Panc1 (cell line): Measurements from ENCODE around the gene SIK3. TPM values are rescaled to one million over a fixed set of nuclear protein-coding genes. Genes with fewer than 3 reads are reported as not detected.

Source experiments
- ATAC-seq: fragments of 200-7000 bp; cut with Tn5 transposase; 2 replicates; pipeline ENCODE4 v1.9.1; 2020; ENCODE audit warnings: mild to moderate bottlenecking, moderate library complexity
- BruUV-seq: library from RNA; stranded (reverse); fragments of 400-500 nt; replicated peaks from 2 replicates; lab custom pipeline; 2021; lab: Mats Ljungman, UMichigan
- CTCF ChIA-PET: fragments of 300-600 bp; sonication (Branson Sonifier 250); formaldehyde crosslinking; loops from one replicate; lab custom pipeline; 2022; ENCODE audit warnings: antibody characterized with exemption; lab: Charles Lee
- POLR2A ChIA-PET: fragments of 300-600 bp; sonication (Branson Sonifier 250); formaldehyde crosslinking; loops from one replicate; lab custom pipeline; 2022; ENCODE audit warnings: antibody characterized with exemption; lab: Charles Lee
- DNase-seq: peaks from one replicate; pipeline ENCODE4 v3.0.0-alpha.2; 2010; ENCODE audit warnings: low read depth, low spot score
- H3K27ac ChIP-seq: 2 replicates; pipeline ENCODE4 v1.5.1; 2011; ENCODE audit warnings: mild to moderate bottlenecking, low read length, inconsistent platforms
- H3K27me3 ChIP-seq: fragments of 200-500 bp; sonication (Bioruptor generic); 2 replicates; pipeline ENCODE4 v1.6.0; 2014; ENCODE audit warnings: low read length, inconsistent platforms; ENCODE audit not compliant: control insufficient read depth, insufficient read depth
- H3K36me3 ChIP-seq: fragments of 200-500 bp; sonication (Bioruptor generic); 2 replicates; pipeline ENCODE4 v1.5.1; 2014; ENCODE audit warnings: inconsistent platforms, mild to moderate bottlenecking, low read length, moderate library complexity; ENCODE audit not compliant: control insufficient read depth, insufficient read depth
- H3K4me1 ChIP-seq: 2 replicates; pipeline ENCODE4 v1.5.1; 2011; ENCODE audit warnings: inconsistent platforms, mild to moderate bottlenecking, low read length, moderate library complexity; ENCODE audit not compliant: control insufficient read depth, insufficient read depth
- H3K4me3 ChIP-seq, 2 experiments: 2 replicates each; pipeline ENCODE4 v1.5.1; 2011 to 2012; ENCODE audit warnings: low read depth in 2 of 2, low read length in 2 of 2, mild to moderate bottlenecking in 2 of 2, inconsistent platforms in 1 of 2, moderate library complexity in 1 of 2
- H3K9me3 ChIP-seq: fragments of 200-500 bp; sonication (Bioruptor generic); 2 replicates; pipeline ENCODE4 v1.5.1; 2014; ENCODE audit warnings: low read depth, mild to moderate bottlenecking, inconsistent platforms, low read length, moderate library complexity; ENCODE audit not compliant: control insufficient read depth, insufficient read depth
- POLR2AphosphoS5 ChIP-seq: IDR thresholded peaks from 2 replicates; pipeline ENCODE4 v1.6.1; 2012; ENCODE audit warnings: mild to moderate bottlenecking, low read depth, low read length, moderate library complexity
- SIN3A ChIP-seq: IDR thresholded peaks from 2 replicates; pipeline ENCODE4 v1.6.1; 2012; ENCODE audit warnings: low read depth, mild to moderate bottlenecking, low read length, moderate library complexity, borderline replicate concordance; ENCODE audit not compliant: insufficient read depth
- TCF7L2 ChIP-seq: IDR thresholded peaks from 2 replicates; pipeline ENCODE4 v1.6.1; 2011; ENCODE audit warnings: mild to moderate bottlenecking, low read depth, low read length, inconsistent platforms
- in situ Hi-C: cut with HindIII; loops from 2 replicates; pipeline ENCODE4 v1.10.0; 2016; ENCODE audit warnings: low sequenced_read_pairs, low pct_unique_long_range_greater_than_20kb
- intact Hi-C: fragments of 100-400 bp; cut with micrococcal nuclease; formaldehyde crosslinking; loops from one replicate; pipeline ENCODE4 v1.10.0; 2022; ENCODE audit not compliant: unreplicated experiment
- total RNA-seq: library from RNA; stranded (reverse); gene quantifications from one replicate; pipeline ENCODE4 v1.2.1, GENCODE V29; 2021; ENCODE audit not compliant: unreplicated experiment
- TF ChIP-seq, protein P1 (sequence below), 2 experiments: IDR thresholded peaks; 2 replicates each; pipeline ENCODE4 v1.6.1; 2011 to 2012; ENCODE audit warnings: low read depth in 2 of 2, control low read depth in 1 of 2, low read length in 1 of 2, mild to moderate bottlenecking in 1 of 2, moderate library complexity in 1 of 2; ENCODE audit not compliant: insufficient read depth in 1 of 2
- TF ChIP-seq, protein P2 (sequence below): fragments of 450-650 bp; IDR thresholded peaks from 2 replicates; pipeline ENCODE4 v1.5.1; 2017; ENCODE audit warnings: mild to moderate bottlenecking

Gene SIK3
- total RNA-seq, 1 experiment from 2014 or later, result 39.7 TPM

DNA sequence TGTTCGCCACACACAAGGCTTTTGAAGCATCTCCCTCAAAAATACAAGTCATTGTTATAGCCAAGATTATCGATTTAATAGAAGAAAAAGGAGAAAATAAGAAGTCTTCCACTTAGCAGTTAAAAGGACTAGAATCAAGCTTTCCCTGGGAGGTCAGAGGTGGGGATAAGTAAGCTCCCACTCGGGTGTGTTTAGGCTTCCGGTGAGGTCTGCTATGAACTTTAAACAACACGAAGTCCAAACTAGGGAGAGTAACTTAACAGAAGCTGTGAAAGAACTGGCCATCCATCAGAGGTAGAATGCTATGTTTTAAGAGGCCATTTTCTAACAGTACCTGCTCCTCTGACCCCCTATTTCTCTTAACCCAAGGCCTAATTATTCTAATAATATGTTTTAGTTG is 169.4 kb downstream of the SIK3 start:
- DNase-seq (no peak), ATAC-seq (no peak)
- Histone ChIP-seq H3K9me3 (no peaks in the 10 kb centered on the region), H3K4me1 (peaks cover 3% of the 10 kb centered on the region), H3K27me3 (no peaks in the 10 kb centered on the region), H3K4me3 (no peak overlapping the region), H3K36me3 (no peaks in the 10 kb centered on the region), H3K27ac (no peak overlapping the region)
- ChIA-PET POLR2A (no interaction called here), CTCF (interaction anchor here (0.6 kb wide), 1 partner anchor 171 kb away, joined by 3 read pairs; no protein-coding TSS in a partner anchor)
- in situ Hi-C loops (no loop called here), intact Hi-C loops (no loop called here)
- TF ChIP-seq, protein P1, sequence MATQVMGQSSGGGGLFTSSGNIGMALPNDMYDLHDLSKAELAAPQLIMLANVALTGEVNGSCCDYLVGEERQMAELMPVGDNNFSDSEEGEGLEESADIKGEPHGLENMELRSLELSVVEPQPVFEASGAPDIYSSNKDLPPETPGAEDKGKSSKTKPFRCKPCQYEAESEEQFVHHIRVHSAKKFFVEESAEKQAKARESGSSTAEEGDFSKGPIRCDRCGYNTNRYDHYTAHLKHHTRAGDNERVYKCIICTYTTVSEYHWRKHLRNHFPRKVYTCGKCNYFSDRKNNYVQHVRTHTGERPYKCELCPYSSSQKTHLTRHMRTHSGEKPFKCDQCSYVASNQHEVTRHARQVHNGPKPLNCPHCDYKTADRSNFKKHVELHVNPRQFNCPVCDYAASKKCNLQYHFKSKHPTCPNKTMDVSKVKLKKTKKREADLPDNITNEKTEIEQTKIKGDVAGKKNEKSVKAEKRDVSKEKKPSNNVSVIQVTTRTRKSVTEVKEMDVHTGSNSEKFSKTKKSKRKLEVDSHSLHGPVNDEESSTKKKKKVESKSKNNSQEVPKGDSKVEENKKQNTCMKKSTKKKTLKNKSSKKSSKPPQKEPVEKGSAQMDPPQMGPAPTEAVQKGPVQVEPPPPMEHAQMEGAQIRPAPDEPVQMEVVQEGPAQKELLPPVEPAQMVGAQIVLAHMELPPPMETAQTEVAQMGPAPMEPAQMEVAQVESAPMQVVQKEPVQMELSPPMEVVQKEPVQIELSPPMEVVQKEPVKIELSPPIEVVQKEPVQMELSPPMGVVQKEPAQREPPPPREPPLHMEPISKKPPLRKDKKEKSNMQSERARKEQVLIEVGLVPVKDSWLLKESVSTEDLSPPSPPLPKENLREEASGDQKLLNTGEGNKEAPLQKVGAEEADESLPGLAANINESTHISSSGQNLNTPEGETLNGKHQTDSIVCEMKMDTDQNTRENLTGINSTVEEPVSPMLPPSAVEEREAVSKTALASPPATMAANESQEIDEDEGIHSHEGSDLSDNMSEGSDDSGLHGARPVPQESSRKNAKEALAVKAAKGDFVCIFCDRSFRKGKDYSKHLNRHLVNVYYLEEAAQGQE (IDR thresholded peaks at IDR 0.05; ENCODE audit: insufficient read depth in 1 of 2, low read depth in 2 of 2, low read length in 1 of 2), result no peak
- no peak for TF ChIP-seq TCF7L2
- TF ChIP-seq POLR2AphosphoS5, result no peak
- TF ChIP-seq, protein P2, sequence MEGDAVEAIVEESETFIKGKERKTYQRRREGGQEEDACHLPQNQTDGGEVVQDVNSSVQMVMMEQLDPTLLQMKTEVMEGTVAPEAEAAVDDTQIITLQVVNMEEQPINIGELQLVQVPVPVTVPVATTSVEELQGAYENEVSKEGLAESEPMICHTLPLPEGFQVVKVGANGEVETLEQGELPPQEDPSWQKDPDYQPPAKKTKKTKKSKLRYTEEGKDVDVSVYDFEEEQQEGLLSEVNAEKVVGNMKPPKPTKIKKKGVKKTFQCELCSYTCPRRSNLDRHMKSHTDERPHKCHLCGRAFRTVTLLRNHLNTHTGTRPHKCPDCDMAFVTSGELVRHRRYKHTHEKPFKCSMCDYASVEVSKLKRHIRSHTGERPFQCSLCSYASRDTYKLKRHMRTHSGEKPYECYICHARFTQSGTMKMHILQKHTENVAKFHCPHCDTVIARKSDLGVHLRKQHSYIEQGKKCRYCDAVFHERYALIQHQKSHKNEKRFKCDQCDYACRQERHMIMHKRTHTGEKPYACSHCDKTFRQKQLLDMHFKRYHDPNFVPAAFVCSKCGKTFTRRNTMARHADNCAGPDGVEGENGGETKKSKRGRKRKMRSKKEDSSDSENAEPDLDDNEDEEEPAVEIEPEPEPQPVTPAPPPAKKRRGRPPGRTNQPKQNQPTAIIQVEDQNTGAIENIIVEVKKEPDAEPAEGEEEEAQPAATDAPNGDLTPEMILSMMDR, result no peak
- no peak for TF ChIP-seq SIN3A
- BruUV-seq, result no TSS peak

DNA sequence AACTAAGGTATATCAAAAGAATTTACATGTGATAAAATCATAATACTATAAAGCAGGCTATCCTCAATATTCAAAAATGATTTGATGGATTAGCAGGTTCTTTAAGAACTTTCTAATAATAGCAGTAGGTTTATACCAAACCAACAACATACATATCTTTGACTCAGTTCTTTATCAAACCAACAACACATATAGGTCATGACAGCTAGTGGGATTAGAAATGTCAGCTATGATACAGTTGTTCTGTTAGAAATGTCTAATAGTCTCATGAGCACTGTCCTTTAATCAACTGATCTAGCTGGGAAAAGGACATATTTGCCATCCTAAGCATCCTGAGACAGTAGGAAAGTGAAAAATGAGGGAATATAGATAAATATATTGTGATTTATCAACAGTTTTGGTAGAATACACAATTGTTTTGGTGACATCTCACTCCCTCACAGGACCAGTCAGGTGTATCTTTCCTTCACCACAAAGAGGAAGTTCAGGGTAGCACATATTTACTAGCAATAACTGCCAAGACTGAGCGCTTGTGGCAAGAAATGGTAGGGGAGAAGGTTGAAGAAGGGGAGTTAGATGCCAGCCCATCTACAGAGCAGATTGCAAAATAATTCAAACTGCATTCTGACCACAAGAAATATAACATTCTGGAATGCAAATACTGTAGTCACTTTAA is 170.0 kb downstream of the SIK3 start:
- H3K27me3 ChIP-seq, result no peaks in the 10 kb centered on the region
- intact Hi-C loops (no loop called here), in situ Hi-C loops (no loop called here)
- ChIA-PET CTCF (no interaction called here), POLR2A (no interaction called here)
- DNase-seq, result no peak
- no peak overlapping the region for H3K27ac ChIP-seq
- BruUV-seq, result no TSS peak
- TF ChIP-seq POLR2AphosphoS5, result no peak
- TF ChIP-seq, protein P1 (IDR thresholded peaks at IDR 0.05; ENCODE audit: insufficient read depth in 1 of 2, low read depth in 2 of 2, low read length in 1 of 2), result no peak
- TF ChIP-seq, protein P2, result no peak
- TF ChIP-seq SIN3A, result no peak
- TF ChIP-seq TCF7L2, result no peak
- no peaks in the 10 kb centered on the region for H3K9me3 ChIP-seq
- no peaks in the 10 kb centered on the region for H3K36me3 ChIP-seq
- H3K4me1 ChIP-seq, result peaks cover 3% of the 10 kb centered on the region
- H3K4me3 ChIP-seq, result no peak overlapping the region
- no peak for ATAC-seq
